ENCODE measurements around the gene MYT1. TPM values are rescaled to one million over a fixed set of nuclear protein-coding genes. Genes with fewer than 3 reads are reported as not detected.

The MYT1 gene
- polyA plus RNA-seq, 1 donor from 2014 or later: 35.8 TPM

GRCh38 chr20:64226686-64227580 is 62.7 kb downstream of the MYT1 start:
- Histone ChIP-seq H2AFZ (ENCODE audit: low read depth, low read length) (no peak overlapping the region), H3K9me2 (ENCODE audit: insufficient read depth, low read length) (no peaks in the 10 kb centered on the region), H3K79me2 (replicated peaks; ENCODE audit: insufficient read depth, low read length) (no peaks in the 10 kb centered on the region), H3K9ac (ENCODE audit: low read length) (no peak overlapping the region), H3K4me3 (ENCODE audit: low read length) (no peak overlapping the region), H3K27ac (ENCODE audit: low read length) (no peak overlapping the region), H3F3A (ENCODE audit: insufficient read depth, low read length, poor library complexity, severe bottlenecking) (no peaks in the 10 kb centered on the region), H3K4me2 (ENCODE audit: low read length) (no peak overlapping the region), H3K36me3 (ENCODE audit: insufficient read depth, low read length) (peaks cover 9% of the 10 kb centered on the region), H3K9me3 (ENCODE audit: low read length) (no peaks in the 10 kb centered on the region), H4K20me1 (ENCODE audit: insufficient read depth) (no peaks in the 10 kb centered on the region), H3K27me3 (ENCODE audit: insufficient read depth, low read depth, low read length) (no peaks in the 10 kb centered on the region)
- TF ChIP-seq CTCF (IDR thresholded peaks at IDR 0.05; ENCODE audit: poor library complexity, severe bottlenecking) (no peak), TAF1 (IDR thresholded peaks at IDR 0.05; ENCODE audit: low read depth) (no peak), RAD21 (conservative IDR thresholded peaks at IDR 0.05) (no peak), REST (IDR thresholded peaks at IDR 0.05; ENCODE audit: borderline replicate concordance) (no peak), EZH2 (IDR thresholded peaks at IDR 0.05; ENCODE audit: borderline replicate concordance, insufficient read depth, low read length, poor library complexity, severe bottlenecking) (no peak), EP300 (conservative IDR thresholded peaks at IDR 0.05; ENCODE audit: poor library complexity, severe bottlenecking) (no peak), POLR2AphosphoS5 (IDR thresholded peaks at IDR 0.05) (no peak), SMC3 (conservative IDR thresholded peaks at IDR 0.05; ENCODE audit: poor library complexity) (no peak), MXI1 (conservative IDR thresholded peaks at IDR 0.05; ENCODE audit: poor library complexity, severe bottlenecking) (no peak)

DNA sequence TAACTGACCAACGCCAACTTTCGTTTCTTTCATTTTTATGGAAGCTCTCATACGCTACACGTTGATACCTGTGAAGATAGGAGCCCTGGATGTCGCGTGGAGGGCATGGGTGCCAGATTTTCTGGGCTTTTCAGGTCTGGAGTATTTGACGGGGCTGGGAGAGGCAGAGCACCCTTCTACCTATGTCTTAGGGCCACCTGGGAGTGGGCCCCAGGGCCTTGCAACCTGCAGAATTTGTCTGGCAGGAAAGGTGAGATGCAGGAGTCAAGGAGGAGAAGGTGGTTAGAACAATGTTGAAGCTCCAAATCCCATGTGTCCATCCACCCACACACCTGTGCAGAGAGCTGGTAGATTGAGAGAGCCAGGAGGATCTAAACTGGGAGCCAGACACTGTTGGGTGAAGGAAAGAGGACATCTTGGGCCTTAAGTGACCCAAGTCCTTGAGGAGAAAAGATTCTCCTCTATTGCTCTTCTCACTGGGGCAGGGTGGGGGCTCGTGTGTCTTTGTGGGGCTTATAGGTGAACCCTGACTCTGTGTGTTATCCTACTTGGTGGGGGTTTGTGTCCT is 63.9 kb downstream of the MYT1 start:
- Histone ChIP-seq H3K36me3 (ENCODE audit: insufficient read depth, low read length) (peaks cover 9% of the 10 kb centered on the region), H3K27ac (ENCODE audit: low read length) (no peak overlapping the region), H3K79me2 (replicated peaks; ENCODE audit: insufficient read depth, low read length) (no peaks in the 10 kb centered on the region), H3F3A (ENCODE audit: insufficient read depth, low read length, poor library complexity, severe bottlenecking) (no peaks in the 10 kb centered on the region), H3K4me3 (ENCODE audit: low read length) (no peak overlapping the region), H3K4me2 (ENCODE audit: low read length) (no peak overlapping the region), H3K9ac (ENCODE audit: low read length) (no peak overlapping the region), H3K9me2 (ENCODE audit: insufficient read depth, low read length) (no peaks in the 10 kb centered on the region), H4K20me1 (ENCODE audit: insufficient read depth) (no peaks in the 10 kb centered on the region), H3K27me3 (ENCODE audit: insufficient read depth, low read depth, low read length) (no peaks in the 10 kb centered on the region), H2AFZ (ENCODE audit: low read depth, low read length) (no peak overlapping the region), H3K9me3 (ENCODE audit: low read length) (no peaks in the 10 kb centered on the region)
- TF ChIP-seq TAF1 (IDR thresholded peaks at IDR 0.05; ENCODE audit: low read depth) (no peak), REST (IDR thresholded peaks at IDR 0.05; ENCODE audit: borderline replicate concordance) (no peak), EP300 (conservative IDR thresholded peaks at IDR 0.05; ENCODE audit: poor library complexity, severe bottlenecking) (no peak), MXI1 (conservative IDR thresholded peaks at IDR 0.05; ENCODE audit: poor library complexity, severe bottlenecking) (no peak), SMC3 (conservative IDR thresholded peaks at IDR 0.05; ENCODE audit: poor library complexity) (no peak), POLR2AphosphoS5 (IDR thresholded peaks at IDR 0.05) (no peak), RAD21 (conservative IDR thresholded peaks at IDR 0.05) (no peak), CTCF (IDR thresholded peaks at IDR 0.05; ENCODE audit: poor library complexity, severe bottlenecking) (no peak), EZH2 (IDR thresholded peaks at IDR 0.05; ENCODE audit: borderline replicate concordance, insufficient read depth, low read length, poor library complexity, severe bottlenecking) (no peak)

All from neural cell (in vitro differentiated cells).